HG03442 (cell line): ENCODE data around the gene SH3BP1.

Experiments
- ATAC-seq: cut with Tn5 transposase; IDR thresholded peaks from one replicate; pipeline ENCODE4 v1.9.1; 2021; ENCODE audit warnings: mild to moderate bottlenecking, moderate library complexity; ENCODE audit not compliant: unreplicated experiment

Gene SH3BP1

DNA sequence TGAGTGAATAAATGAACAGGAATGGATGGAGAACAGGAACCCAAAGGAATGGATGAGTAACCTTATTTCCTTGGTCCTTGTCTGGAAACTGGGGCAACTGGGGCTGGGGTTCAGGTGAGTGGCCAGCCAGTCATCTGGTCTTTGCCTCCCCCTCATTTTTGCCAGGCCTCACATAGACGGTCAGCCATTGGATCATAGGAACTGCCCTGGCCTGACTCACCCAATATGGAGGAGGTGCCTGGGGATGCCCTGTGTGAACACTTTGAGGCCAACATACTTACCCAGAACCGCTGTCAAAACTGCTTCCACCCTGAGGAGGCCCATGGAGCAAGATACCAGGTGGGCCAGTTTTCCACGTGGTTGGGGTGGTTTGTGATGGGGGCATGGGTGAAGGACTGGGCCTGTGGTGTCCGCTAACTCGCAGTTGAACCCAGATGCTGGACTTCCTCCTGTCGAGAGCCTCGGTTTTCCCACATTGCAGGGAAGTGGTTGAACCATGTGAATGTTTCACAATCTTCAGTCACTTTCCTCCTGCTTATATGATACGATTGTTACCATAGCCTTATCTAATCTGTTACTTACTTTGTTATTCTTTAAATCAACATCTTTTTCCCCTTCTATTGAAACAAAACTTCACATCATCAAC lies 61.8 kb downstream of the SH3BP1 start:
- no peak for ATAC-seq

GRCh38 chr22:37703906-37704305 lies 64.4 kb downstream of the SH3BP1 start:
- ATAC-seq = no peak

GRCh38 chr22:37704645-37705044 lies 65.2 kb downstream of the SH3BP1 start:
- no peak for ATAC-seq

DNA sequence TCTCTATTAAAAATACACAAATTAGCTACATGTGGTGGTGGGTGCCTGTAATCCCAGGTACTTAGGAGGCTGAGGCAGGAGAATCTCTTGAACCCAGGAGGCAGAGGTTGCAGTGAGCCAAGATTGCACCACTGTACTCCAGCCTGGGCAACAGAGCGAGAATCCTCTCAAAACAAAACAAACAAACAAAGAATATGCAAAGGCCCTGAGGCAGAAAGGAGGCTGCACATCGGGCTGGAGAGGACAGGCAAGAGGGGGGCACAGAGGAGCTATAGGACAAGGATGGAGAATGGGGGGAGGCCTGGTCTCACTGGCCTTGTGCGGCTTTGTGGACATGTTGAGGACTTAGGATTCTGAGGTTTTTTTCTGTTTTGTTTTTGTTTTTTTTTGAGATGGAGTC lies 65.7 kb downstream of the SH3BP1 start:
- no peak for ATAC-seq
